Stimulated activated CD4-positive, alpha-beta T cell treated with anti-CD3 and anti-CD28 coated beads, Interleukin-2, amount 100 ng/mL, for 48 hours (primary cell): ENCODE results near the gene FCN1.
"Not testable (repeated sequence)": the region's sequence is repeated elsewhere in the genome, so short reads cannot be mapped to it uniquely, and the experiment has no call there.

ENCODE experiments used
- DNase-seq, 2 donors: peaks; one replicate each; pipeline ENCODE4 v3.0.0-alpha.2; 2020

The FCN1 gene

GRCh38 chr9:134917431-134918373 lies at the start of gene FCN1:
FCN1 (minus strand) TSS chr9:134917912; CDS start chr9:134917871, 41 bp downstream.
- no peak for DNase-seq

DNA sequence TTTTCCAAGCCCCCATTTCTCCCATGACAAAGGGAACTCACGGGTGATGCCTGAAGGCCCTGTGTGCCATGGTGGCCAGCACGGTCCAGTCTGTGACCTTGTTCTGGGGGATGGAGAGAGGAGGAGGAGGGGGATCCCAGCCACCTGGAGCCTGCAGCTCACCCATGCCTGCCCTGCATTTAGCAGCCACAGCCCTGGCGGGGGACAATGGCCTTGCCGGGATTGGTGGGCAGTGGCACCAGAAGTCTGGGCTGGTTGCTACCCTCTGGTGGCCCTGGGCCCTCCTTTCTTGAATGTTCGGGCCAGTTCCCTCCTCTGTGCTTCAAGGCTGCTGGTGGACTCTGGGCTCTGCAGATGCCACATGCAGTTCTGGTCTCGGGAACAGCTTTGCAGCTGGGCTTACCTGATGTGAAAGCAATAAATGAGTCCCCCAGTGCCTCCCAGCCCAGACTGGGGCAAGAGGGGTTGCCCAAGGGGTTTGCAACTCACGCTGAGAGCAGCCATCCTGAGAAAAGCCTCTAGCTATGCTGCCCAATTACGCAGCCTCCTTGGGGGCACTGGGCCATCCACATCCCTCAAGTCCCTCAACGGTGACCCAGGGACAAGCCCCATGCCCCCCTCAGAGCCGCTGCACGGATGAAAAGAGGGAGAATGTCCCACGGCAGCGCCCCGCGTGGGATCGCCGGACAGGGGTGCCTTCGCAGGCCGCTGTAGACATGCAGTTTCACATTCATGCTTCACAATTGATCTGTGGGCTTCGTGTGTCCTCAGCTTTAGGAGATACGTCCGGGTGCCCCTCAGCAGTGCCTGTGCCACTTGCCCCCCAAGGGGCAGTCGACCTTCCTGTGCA lies 49.2 kb upstream of the FCN1 start:
- no peak for DNase-seq

- no peak for DNase-seq
Observed at GRCh38 chr9:134966270-134966669, 48.6 kb upstream of the FCN1 start.

- no peak for DNase-seq
Observed at GRCh38 chr9:134965851-134966250, 48.1 kb upstream of the FCN1 start.

DNA sequence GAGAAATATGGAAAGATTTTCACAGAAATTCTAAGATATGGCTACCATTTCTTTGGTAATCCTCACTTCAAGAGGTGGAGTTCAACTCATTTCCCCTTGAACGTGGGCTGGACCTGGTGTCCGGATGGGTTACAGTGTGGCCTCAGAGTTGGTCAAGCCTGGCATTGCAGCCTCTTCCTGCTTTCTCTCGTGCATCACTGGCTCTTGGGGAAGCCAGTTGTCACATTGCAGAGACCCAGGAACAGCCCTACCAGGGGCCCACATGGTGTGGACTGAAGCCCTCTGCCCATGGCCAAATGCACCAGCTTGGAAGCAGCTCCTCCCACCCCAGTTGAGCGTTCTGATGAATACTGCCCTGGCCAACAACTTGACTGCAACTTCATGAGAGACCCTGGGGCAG lies 47.7 kb upstream of the FCN1 start:
- DNase-seq = no peak

GRCh38 chr9:134964271-134965055 lies 46.8 kb upstream of the FCN1 start:
- no peak for DNase-seq

DNA sequence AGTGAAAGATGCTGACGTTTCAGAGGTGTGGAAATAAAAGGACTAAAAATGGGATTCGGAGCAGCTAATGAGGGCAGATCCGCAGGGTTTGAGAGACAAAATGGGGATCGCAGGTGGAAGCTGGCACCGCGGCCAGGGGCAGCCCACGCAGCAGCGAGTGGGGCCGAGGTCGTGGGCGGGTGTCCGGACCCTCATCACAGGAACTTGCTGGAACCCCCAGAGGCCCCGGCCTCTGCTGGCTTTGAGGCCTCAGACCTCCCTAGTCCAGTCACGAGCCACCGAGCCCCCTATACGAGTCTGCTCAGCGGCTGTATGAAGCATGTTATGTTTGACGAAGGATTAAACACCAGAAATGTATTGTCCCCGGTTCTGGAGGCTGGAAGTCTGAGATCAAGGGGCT lies 45.8 kb upstream of the FCN1 start:
- no peak for DNase-seq

DNA sequence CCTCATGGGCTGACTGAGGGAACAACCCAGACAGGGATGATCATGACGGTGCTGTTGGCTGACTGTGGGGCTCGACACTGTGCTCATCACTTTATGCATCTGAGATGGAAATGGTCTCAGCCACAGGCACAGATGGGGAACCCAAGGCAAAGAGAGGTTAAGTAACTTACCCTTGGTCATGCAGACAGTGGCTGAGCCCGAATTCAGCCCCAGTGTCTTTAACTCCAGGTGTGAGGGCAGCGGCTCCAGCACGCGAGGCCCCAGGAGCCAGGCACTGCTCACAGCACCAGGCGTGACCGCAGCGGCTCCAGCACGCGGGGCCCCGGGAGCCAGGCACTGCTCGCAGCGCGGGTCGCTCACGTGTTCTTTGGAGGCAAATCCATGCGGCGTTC lies 45.3 kb upstream of the FCN1 start:
- DNase-seq = no peak

- DNase-seq = no peak
Observed at GRCh38 chr9:134962065-134962972, 44.6 kb upstream of the FCN1 start.

DNA sequence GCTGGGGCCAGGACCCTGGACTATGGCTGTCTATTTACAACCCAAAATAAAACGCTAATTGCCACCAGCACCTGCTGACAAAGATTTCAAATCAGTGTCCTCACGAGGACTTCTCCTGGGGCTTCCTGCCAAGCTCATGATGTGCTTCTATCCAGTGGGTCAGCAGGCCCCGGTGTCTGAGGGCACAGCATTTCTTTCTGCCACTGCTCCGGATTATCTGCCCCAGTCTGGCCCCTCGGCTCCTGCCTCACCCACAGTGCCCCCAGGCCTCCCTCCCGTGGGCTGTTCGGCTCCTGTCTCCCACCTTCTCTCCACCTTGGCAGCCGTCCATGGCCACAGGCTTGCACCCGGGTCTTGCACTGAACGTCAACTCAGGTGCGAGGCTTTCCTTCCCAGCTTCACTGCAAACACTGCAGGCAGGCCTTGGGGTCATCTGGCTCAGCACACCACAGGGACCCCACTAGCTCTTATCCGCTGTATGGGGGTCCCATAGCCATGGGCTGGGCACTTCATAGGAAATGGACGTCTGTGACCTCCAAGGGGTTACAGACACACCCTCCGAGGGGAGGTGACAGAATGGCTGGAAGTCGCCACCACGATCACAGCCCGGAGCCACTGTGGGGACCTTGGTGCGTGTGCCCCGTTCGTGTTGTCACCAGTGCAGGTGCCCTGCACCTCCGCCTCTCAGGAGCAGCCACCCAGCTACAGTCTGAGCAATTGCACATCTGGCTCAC lies 43.8 kb upstream of the FCN1 start:
- DNase-seq = no peak

DNA sequence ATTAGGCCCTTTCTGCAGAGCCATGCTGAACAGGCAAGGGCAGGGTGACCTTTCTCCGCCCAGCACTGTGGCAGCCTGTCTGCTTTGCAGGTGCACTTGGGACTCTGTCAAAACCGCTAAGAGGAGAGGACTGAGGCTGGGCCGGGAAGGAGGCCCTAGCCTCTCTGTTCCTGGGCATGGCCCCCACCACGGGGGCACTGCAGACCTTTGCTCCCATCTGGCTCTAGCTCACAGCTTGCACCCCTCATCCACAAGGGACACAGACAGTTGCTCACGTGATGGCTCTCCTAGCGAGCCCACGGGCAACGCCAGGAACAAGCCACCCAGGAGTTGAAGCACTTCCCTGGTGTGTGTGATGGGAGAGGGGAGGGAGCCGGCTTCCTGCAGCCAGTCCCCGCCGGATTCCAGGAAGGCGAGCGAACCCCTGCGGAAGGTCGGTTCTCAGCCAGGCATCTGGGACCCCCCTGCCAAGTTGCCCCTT lies 43.0 kb upstream of the FCN1 start:
- no peak for DNase-seq

- no peak for DNase-seq
Observed at GRCh38 chr9:134959971-134960310, 42.2 kb upstream of the FCN1 start.

GRCh38 chr9:134959126-134959970 lies 41.6 kb upstream of the FCN1 start:
- DNase-seq = no peak

DNA sequence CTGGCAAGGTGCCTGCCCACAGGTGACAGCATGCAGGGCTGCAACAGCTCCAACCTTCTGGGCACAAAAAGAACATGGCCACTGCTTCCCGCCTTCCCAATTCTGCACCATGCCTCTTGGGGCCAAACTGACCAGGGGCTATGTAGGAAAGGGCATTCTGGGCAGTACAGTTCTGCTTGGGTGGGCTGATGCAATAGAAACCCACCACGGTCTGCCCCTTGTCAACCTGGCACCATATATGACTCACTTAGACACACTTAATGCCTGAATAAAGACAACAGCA lies 40.2 kb upstream of the FCN1 start:
- no peak for DNase-seq

- DNase-seq = no peak
Observed at GRCh38 chr9:134957165-134957944, 39.6 kb upstream of the FCN1 start.

DNA sequence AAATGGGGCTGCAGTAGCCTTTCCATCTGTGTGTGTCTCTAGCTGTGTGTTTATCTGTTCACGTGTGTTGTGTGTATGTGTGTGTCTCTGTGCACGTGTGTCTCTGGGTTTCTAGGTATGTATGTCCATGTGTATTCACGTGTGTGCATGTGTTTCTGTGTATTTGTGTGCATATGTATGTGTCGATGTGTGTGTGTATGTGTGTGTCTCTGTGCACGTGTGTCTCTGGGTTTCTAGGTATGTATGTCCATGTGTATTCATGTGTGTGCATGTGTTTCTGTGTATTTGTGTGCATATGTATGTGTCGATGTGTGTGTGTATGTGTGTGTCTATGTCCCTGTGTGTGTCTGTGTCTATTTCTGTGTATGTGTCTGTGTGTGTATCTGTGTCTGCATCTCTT lies 38.7 kb upstream of the FCN1 start:
- DNase-seq = not testable (repeated sequence)

- no peak for DNase-seq
Observed at GRCh38 chr9:134955801-134956200, 38.1 kb upstream of the FCN1 start.

- no peak for DNase-seq
Observed at GRCh38 chr9:134955156-134955555, 37.4 kb upstream of the FCN1 start.

GRCh38 chr9:134951994-134952393 lies 34.3 kb upstream of the FCN1 start:
- DNase-seq = no peak

- no peak for DNase-seq
Observed at GRCh38 chr9:134951461-134951860, 33.7 kb upstream of the FCN1 start.
